ENCODE data around the gene TMEM200B.
"Not testable (repeated sequence)": the region's sequence is repeated elsewhere in the genome, so short reads cannot be mapped to it uniquely, and the experiment has no call there.

The TMEM200B gene

DNA sequence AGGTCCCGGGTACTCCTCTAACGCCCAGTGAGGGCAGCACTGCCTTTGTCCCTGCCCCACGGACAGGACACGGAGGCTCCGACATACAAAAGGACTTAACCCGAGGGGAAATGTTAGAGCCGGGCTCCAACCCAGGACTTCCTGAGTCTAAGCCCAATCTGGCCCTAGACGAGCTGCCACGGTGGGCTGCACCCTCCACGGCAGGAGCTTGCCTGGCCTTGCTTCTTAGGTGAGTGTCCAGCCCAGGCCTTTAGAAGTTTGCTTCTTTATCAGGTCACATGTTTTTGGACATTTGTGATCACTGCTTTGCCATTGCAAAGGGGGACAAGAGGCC lies 11.0 kb upstream of the TMEM200B start:
- peaks cover 0 to 12% (median 2%) of the 10 kb centered on the region in 4 donors for H3K4me1 ChIP-seq
- peaks cover 0 to 6% of the 10 kb centered on the region in 2 donors for H3K27me3 ChIP-seq
- no peaks in the 10 kb centered on the region for H3K9me3 ChIP-seq
- TF ChIP-seq, protein P1, sequence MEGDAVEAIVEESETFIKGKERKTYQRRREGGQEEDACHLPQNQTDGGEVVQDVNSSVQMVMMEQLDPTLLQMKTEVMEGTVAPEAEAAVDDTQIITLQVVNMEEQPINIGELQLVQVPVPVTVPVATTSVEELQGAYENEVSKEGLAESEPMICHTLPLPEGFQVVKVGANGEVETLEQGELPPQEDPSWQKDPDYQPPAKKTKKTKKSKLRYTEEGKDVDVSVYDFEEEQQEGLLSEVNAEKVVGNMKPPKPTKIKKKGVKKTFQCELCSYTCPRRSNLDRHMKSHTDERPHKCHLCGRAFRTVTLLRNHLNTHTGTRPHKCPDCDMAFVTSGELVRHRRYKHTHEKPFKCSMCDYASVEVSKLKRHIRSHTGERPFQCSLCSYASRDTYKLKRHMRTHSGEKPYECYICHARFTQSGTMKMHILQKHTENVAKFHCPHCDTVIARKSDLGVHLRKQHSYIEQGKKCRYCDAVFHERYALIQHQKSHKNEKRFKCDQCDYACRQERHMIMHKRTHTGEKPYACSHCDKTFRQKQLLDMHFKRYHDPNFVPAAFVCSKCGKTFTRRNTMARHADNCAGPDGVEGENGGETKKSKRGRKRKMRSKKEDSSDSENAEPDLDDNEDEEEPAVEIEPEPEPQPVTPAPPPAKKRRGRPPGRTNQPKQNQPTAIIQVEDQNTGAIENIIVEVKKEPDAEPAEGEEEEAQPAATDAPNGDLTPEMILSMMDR (IDR thresholded peaks at IDR 0.05), result no peak
- no peak for DNase-seq
- H3K36me3 ChIP-seq, result no peaks in the 10 kb centered on the region
- intact Hi-C loops (cut with DNase I; ENCODE audit: low total_unique reads), result no loop called here
- H3K4me3 ChIP-seq, result no peak overlapping the region
- no peak overlapping the region for H3K27ac ChIP-seq

DNA sequence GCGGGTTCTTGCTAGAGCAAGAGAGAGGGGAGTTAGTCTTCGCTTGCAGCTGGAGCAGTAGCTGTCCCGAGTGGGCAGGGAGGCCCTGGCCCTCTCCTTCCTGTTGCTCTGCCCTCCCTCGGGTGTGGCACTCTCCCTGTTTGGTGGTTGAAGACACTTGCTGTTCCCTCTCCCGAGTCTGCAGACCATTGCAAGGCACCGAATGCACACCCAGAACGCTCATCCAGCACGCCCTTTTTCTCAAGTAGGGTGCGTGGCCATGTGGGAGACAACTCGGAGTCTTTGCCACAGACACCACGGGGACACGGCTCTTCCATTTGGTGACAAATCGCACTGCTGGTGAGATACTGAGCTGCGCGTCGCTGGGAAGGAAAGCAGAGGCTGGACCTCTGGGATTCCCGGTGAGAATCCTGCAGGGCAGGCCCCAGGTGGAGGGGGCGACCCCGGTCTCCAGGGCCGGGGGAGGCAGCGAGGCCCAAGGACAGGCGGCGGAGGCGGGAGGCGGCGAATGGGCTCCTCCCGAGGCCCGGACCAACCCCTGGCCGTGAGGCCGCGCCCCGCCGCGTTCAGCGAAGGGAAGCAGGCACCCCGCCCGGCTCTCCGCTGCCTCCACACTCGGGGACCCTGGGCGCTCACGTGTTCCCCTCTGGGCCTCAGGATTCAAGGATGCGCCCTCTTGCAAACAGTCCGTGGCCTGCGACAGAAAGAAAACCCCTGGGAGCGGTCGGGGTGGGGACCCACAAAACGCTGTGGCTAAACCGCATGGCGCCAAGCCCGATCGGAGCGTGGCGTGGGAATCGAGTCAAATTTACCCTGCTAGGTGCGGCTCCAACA lies 10.4 kb upstream of the TMEM200B start:
- no peak overlapping the region for H3K27ac ChIP-seq
- intact Hi-C loops (cut with DNase I; ENCODE audit: low total_unique reads), result no loop called here
- peaks cover 0 to 6% of the 10 kb centered on the region in 2 donors for H3K27me3 ChIP-seq
- H3K9me3 ChIP-seq, result no peaks in the 10 kb centered on the region
- H3K4me1 ChIP-seq, result peaks cover 0 to 12% (median 2%) of the 10 kb centered on the region in 4 donors
- DNase-seq, result no peak
- no peaks in the 10 kb centered on the region for H3K36me3 ChIP-seq
- TF ChIP-seq, protein P1 (IDR thresholded peaks at IDR 0.05), result no peak
- no peak overlapping the region for H3K4me3 ChIP-seq

DNA sequence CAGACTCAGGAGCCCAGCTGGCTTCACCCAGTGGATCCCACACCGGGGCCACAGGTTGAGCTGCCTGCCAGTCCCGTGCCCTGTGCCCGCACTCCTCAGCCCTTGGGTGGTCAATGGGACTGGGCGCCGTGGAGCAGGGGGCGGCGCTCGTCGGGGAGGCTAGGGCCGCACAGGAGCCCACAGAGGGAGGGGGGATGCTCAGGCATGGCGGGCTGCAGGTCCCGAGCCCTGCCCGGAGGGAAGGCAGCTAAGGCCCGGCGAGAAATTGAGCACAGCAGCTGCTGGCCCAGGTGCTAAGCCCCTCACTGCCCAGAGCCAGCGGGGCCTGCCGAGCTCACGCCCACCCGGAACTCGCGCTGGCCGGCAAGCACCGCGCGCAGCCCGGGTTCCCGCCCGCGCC lies 7.4 kb upstream of the TMEM200B start:
- H3K4me1 ChIP-seq; H3K36me3 ChIP-seq; H3K4me3 ChIP-seq; H3K27me3 ChIP-seq; H3K9me3 ChIP-seq; H3K27ac ChIP-seq; intact Hi-C loops (cut with DNase I; ENCODE audit: low total_unique reads); DNase-seq: not testable (repeated sequence)

DNA sequence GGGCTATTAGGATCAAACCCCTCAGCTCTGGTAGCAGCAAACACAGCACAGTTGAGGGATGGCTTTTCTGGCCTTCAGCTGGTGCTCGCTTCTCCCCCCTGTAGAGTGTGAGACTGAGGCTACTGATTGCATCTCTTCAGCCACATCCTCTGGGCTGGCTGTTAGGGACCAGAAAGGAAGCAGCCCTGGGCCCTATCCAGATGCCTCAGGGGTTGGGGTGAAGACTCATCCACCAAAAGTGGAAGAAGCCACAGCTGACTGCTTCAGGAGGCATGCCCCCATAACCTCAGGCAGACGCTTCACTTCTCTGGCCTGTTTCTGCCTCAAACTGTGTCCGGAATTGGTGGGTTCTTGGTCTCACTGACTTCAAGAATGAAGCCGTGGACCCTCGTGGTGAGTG lies 6.2 kb upstream of the TMEM200B start:
- H3K27me3 ChIP-seq, result peaks cover 0 to under 1% of the 10 kb centered on the region in 2 donors
- intact Hi-C loops (cut with DNase I; ENCODE audit: low total_unique reads), result no loop called here
- H3K4me1 ChIP-seq, result peaks cover 0 to 9% (median 4%) of the 10 kb centered on the region in 4 donors
- TF ChIP-seq, protein P1 (IDR thresholded peaks at IDR 0.05), result no peak
- no peak overlapping the region for H3K27ac ChIP-seq
- H3K36me3 ChIP-seq, result no peaks in the 10 kb centered on the region
- no peak overlapping the region for H3K4me3 ChIP-seq
- H3K9me3 ChIP-seq, result no peaks in the 10 kb centered on the region
- DNase-seq, result no peak

DNA sequence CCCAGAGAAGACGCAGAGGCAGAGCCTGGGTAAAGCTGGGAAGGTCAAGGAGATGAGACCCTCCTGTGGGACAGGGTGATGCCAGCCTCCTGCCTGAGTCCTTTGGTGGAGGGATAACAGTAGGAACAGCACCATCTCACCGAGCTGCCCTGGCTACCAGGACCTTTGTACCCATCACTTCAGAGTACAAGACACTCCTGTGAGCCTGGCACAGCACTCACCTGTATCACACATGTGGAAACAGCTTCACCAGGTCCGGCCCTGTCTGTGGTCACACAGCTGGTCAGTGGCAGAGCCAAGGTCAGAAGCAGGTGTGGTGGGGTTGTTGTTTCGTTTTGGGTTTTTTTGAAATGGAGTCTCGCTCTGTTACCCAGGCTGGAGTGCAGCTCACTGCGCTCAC lies 5.0 kb upstream of the TMEM200B start:
- Histone ChIP-seq H3K4me3 (no peak overlapping the region), H3K27me3 (no peaks in the 10 kb centered on the region), H3K4me1 (peaks cover 0 to 10% (median 6%) of the 10 kb centered on the region in 4 donors), H3K27ac (no peak overlapping the region), H3K36me3 (no peaks in the 10 kb centered on the region), H3K9me3 (no peaks in the 10 kb centered on the region)
- no peak for DNase-seq
- intact Hi-C loops (cut with DNase I; ENCODE audit: low total_unique reads), result no loop called here
- TF ChIP-seq, protein P1 (IDR thresholded peaks at IDR 0.05), result no peak

DNA sequence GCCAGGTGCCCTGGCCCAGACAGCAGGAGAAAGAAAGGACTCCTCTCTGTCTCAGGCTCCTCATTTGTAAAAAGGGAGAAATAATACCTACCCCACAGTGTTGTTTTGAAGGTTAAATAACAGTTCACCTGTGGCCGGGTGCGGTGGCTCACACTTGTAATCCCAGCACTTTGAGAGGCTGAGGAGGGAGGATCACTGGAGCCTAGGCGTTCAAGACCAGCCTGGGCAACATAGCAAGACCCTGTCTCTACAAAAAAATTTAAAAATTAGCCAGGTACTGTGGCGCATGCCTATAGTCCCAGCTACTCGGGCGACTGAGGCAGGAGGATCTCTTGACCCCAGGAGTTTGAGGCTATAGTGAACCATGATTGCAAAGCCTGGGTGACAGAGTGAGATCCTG lies 2.5 kb upstream of the TMEM200B start:
- TF ChIP-seq, protein P1 (IDR thresholded peaks at IDR 0.05), result no peak
- Histone ChIP-seq H3K4me1 (peaks cover 0 to 31% (median 15%) of the 10 kb centered on the region in 4 donors), H3K4me3 (no peak overlapping the region), H3K27me3 (no peaks in the 10 kb centered on the region), H3K36me3 (no peaks in the 10 kb centered on the region), H3K27ac (no peak overlapping the region), H3K9me3 (no peaks in the 10 kb centered on the region)
- DNase-seq, result no peak
- intact Hi-C loops (cut with DNase I; ENCODE audit: low total_unique reads), result no loop called here

Measured in tibial artery (tissue), 4 donors.